NOMO-1 (cell line): ENCODE results near the gene HBA1.
"Not testable (repeated sequence)": the region's sequence is repeated elsewhere in the genome, so short reads cannot be mapped to it uniquely, and the experiment has no call there.

Experiments
- DNase-seq, 2 experiments: peaks; one replicate each; lab custom pipeline; 2025; ENCODE audit not compliant: unreplicated experiment in 2 of 2; lab: John Stamatoyannopoulos, UW

Gene HBA1

GRCh38 chr16:176477-177382, at the start of gene HBA1:
HBA1 (plus strand) TSS chr16:176680; CDS start chr16:176717, 37 bp downstream.
- not testable (repeated sequence) for DNase-seq

GRCh38 chr16:129075-129474, 47.4 kb upstream of the HBA1 start:
- DNase-seq: no peak

- DNase-seq: no peak
Observed at GRCh38 chr16:130533-131173, 45.8 kb upstream of the HBA1 start.

GRCh38 chr16:132120-132519, 44.4 kb upstream of the HBA1 start:
- no peak for DNase-seq

- DNase-seq: no peak
Observed at GRCh38 chr16:133716-134115, 42.8 kb upstream of the HBA1 start.

GRCh38 chr16:138049-138417, 38.4 kb upstream of the HBA1 start:
- DNase-seq: no peak

GRCh38 chr16:140175-140857, 36.2 kb upstream of the HBA1 start:
- no peak for DNase-seq

GRCh38 chr16:142405-142967, 34.0 kb upstream of the HBA1 start:
- DNase-seq: no peak

GRCh38 chr16:143047-143446, 33.4 kb upstream of the HBA1 start:
- DNase-seq: no peak

GRCh38 chr16:143456-143855, 33.0 kb upstream of the HBA1 start:
- no peak for DNase-seq

- DNase-seq: no peak
Observed at GRCh38 chr16:144797-145252, 31.7 kb upstream of the HBA1 start.

- no peak for DNase-seq
Observed at GRCh38 chr16:146646-147045, 29.8 kb upstream of the HBA1 start.

- no peak for DNase-seq
Observed at GRCh38 chr16:149024-149660, 27.3 kb upstream of the HBA1 start.

GRCh38 chr16:152141-153128, 24.0 kb upstream of the HBA1 start, which contains the start of gene HBZ:
HBZ (plus strand) TSS chr16:152644; CDS start chr16:152910, 266 bp downstream.
- DNase-seq: no peak

- not testable (repeated sequence) for DNase-seq
Observed at GRCh38 chr16:153129-153521, 23.4 kb upstream of the HBA1 start.

- not testable (repeated sequence) for DNase-seq
Observed at GRCh38 chr16:153550-154216, 22.8 kb upstream of the HBA1 start.

- no peak for DNase-seq
Observed at GRCh38 chr16:154217-155030, 22.1 kb upstream of the HBA1 start.

GRCh38 chr16:155031-155398, 21.5 kb upstream of the HBA1 start:
- DNase-seq: no peak
